GM18907 (cell line): Measurements from ENCODE around the gene CCL25.
"Not testable (repeated sequence)": the region's sequence is repeated elsewhere in the genome, so short reads cannot be mapped to it uniquely, and the experiment has no call there.

Experiments
- ATAC-seq: cut with Tn5 transposase; IDR thresholded peaks from one replicate; pipeline ENCODE4 v1.9.1; 2021; ENCODE audit warnings: mild to moderate bottlenecking, moderate library complexity; ENCODE audit not compliant: unreplicated experiment

Gene CCL25

GRCh38 chr19:8084152-8084551 is 31.6 kb downstream of the CCL25 start:
- no peak for ATAC-seq

GRCh38 chr19:8085598-8086408 is 33.2 kb downstream of the CCL25 start:
- no peak for ATAC-seq

GRCh38 chr19:8086849-8087248 is 34.3 kb downstream of the CCL25 start:
- no peak for ATAC-seq

GRCh38 chr19:8087876-8088275 is 35.3 kb downstream of the CCL25 start:
- no peak for ATAC-seq

- no peak for ATAC-seq
Measured at GRCh38 chr19:8088752-8089663, 36.4 kb downstream of the CCL25 start.

- no peak for ATAC-seq
Measured at GRCh38 chr19:8089664-8090601, 37.4 kb downstream of the CCL25 start.

- ATAC-seq, result no peak
Measured at GRCh38 chr19:8090950-8091349, 38.4 kb downstream of the CCL25 start.

- no peak for ATAC-seq
Measured at GRCh38 chr19:8093740-8094139, 41.2 kb downstream of the CCL25 start.

GRCh38 chr19:8094336-8094735 is 41.8 kb downstream of the CCL25 start:
- ATAC-seq, result no peak

GRCh38 chr19:8095354-8095886 is 42.9 kb downstream of the CCL25 start:
- no peak for ATAC-seq

- ATAC-seq, result no peak
Measured at GRCh38 chr19:8096071-8096470, 43.5 kb downstream of the CCL25 start.

GRCh38 chr19:8097198-8097597 is 44.6 kb downstream of the CCL25 start:
- ATAC-seq, result no peak

- ATAC-seq, result no peak
Measured at GRCh38 chr19:8097681-8098567, 45.4 kb downstream of the CCL25 start.

- ATAC-seq, result no peak
Measured at GRCh38 chr19:8101311-8101710, 48.8 kb downstream of the CCL25 start.

GRCh38 chr19:8101910-8102309 is 49.4 kb downstream of the CCL25 start:
- not testable (repeated sequence) for ATAC-seq

- no peak for ATAC-seq
Measured at GRCh38 chr19:8105471-8105870, 52.9 kb downstream of the CCL25 start.

- ATAC-seq, result no peak
Measured at GRCh38 chr19:8107301-8107903, 54.8 kb downstream of the CCL25 start.

GRCh38 chr19:8108560-8109445 is 56.2 kb downstream of the CCL25 start:
- ATAC-seq, result no peak
